Tibial nerve (tissue), 3 donors: ENCODE measurements around the gene SYT7.

Source experiments
- CTCF ChIP-seq, 5 experiments: fragments of 200-600 bp in 3 of 5; fragments of 450-650 bp in 2 of 5; sonication (generic) in 3 of 5; IDR thresholded peaks; one replicate each; pipeline ENCODE4 v1.5.1; 2016 to 2019; ENCODE audit warnings: antibody characterized with exemption in 5 of 5, mild to moderate bottlenecking in 3 of 5, moderate library complexity in 2 of 5
- POLR2A ChIP-seq, 2 donors: fragments of 450-650 bp; IDR thresholded peaks; one replicate each; pipeline ENCODE4 v1.6.1; 2017; ENCODE audit warnings: antibody characterized with exemption in 2 of 2, mild to moderate bottlenecking in 2 of 2, moderate library complexity in 2 of 2

DNA sequence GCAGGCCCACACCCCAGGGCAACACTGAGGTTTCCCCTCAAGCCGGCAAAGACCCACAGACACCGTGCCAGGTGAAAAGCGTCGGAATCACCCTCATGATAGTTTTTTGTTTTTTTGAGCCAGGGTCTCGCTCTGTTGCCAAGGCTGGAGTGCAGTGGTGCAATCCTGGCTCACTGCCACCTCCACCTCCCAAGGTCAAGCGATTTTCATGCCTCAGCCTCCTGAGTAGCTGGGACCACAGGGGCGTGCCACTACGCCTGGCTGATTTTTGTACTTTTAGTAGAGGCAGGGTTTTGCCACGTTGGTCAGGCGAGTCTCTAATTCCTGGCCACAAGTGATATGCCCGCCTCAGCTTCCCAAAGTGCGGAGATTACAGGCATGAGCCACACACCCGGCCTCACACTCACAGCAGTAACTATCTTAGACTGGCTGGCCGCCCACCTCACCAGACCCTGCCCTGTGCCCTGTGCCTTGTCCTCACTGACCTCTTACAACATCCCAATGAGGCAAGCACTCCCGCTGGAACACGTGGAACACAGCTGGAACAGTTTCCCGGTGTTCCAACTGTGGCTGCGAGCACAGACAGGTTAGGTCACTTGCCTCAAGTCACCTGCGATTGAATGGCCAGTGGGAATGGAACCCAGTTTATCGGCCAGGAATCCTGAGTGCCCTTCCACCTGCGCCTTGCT lies 51.2 kb downstream of the SYT7 start:
- TF ChIP-seq POLR2A (IDR thresholded peaks at IDR 0.05) (no peak), CTCF (IDR thresholded peaks at IDR 0.05) (no peak)
